Astrocyte (in vitro differentiated cells and primary cell): ENCODE results near the gene S100B.

Source experiments
- CTCF ChIP-seq: IDR thresholded peaks from 2 replicates; pipeline ENCODE4 v1.5.1; 2011; ENCODE audit warnings: low read depth, mild to moderate bottlenecking, inconsistent platforms, low read length, moderate library complexity; ENCODE audit not compliant: insufficient read depth
- EZH2 ChIP-seq: IDR thresholded peaks from 2 replicates; pipeline ENCODE4 v1.6.1; 2012; ENCODE audit warnings: mild to moderate bottlenecking, low read length, inconsistent platforms; ENCODE audit not compliant: insufficient read depth

GRCh38 chr21:46581780-46582307 lies 23.0 kb downstream of the S100B start:
- TF ChIP-seq EZH2 (no peak), CTCF (no peak)
